Breast epithelium (tissue), 3 donors: ENCODE measurements around the gene PTPRN.

ENCODE experiments used
- POLR2A ChIP-seq: fragments of 450-650 bp; IDR thresholded peaks from one replicate; pipeline ENCODE4 v1.6.1; 2016; ENCODE audit warnings: antibody characterized with exemption, mild to moderate bottlenecking, moderate library complexity
- POLR2AphosphoS5 ChIP-seq, 3 donors: sonication (generic); formaldehyde crosslinking; IDR thresholded peaks; one replicate each; pipeline ENCODE4 v1.6.1; 2017; ENCODE audit warnings: antibody characterized with exemption in 3 of 3
- TF ChIP-seq, protein P1 (sequence below), 3 donors: fragments of 450-650 bp; IDR thresholded peaks; one replicate each; pipeline ENCODE4 v1.5.1; 2016 to 2017; ENCODE audit warnings: antibody characterized with exemption in 3 of 3, mild to moderate bottlenecking in 3 of 3, moderate library complexity in 3 of 3

DNA sequence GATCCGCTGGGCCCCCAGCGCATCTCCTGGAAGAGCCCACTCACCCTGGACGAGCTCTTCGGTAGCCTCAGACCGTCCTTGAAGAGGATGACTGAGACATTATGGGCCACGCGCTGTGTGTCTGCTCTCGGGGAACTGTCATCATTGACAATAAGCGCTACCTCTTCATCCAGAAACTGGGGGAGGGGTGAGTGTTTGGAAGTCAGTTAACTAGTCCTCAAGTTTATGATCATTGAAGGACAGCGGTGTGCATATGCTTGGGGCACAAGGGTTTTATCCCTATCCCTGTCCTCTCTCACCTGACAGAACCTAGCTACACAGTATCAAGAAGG is 63.3 kb downstream of the PTPRN start:
- TF ChIP-seq, protein P1, sequence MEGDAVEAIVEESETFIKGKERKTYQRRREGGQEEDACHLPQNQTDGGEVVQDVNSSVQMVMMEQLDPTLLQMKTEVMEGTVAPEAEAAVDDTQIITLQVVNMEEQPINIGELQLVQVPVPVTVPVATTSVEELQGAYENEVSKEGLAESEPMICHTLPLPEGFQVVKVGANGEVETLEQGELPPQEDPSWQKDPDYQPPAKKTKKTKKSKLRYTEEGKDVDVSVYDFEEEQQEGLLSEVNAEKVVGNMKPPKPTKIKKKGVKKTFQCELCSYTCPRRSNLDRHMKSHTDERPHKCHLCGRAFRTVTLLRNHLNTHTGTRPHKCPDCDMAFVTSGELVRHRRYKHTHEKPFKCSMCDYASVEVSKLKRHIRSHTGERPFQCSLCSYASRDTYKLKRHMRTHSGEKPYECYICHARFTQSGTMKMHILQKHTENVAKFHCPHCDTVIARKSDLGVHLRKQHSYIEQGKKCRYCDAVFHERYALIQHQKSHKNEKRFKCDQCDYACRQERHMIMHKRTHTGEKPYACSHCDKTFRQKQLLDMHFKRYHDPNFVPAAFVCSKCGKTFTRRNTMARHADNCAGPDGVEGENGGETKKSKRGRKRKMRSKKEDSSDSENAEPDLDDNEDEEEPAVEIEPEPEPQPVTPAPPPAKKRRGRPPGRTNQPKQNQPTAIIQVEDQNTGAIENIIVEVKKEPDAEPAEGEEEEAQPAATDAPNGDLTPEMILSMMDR (IDR thresholded peaks at IDR 0.05), result no peak
- no peak for TF ChIP-seq POLR2A
- no peak for TF ChIP-seq POLR2AphosphoS5 (IDR thresholded peaks at IDR 0.05)
